B cell (primary cell): ENCODE results near the gene AUTS2. TPM values are rescaled to one million over a fixed set of nuclear protein-coding genes. Genes with fewer than 3 reads are reported as not detected.

Experiments
- ATAC-seq: fragments of 200-7000 bp; cut with Tn5 transposase; one replicate; pipeline ENCODE4 v1.10.0; 2021; ENCODE audit warnings: low read depth, mild to moderate bottlenecking, moderate number of reproducible peaks, moderate library complexity
- CTCF ChIA-PET: fragments of 350-600 bp; sonication (Branson Sonifier 250); formaldehyde crosslinking; loops from one replicate; lab custom pipeline; 2021; ENCODE audit warnings: antibody characterized with exemption, inconsistent platforms; lab: Charles Lee
- POLR2A ChIA-PET: fragments of 350-600 bp; sonication (Branson Sonifier 250); formaldehyde crosslinking; loops from one replicate; lab custom pipeline; 2021; ENCODE audit warnings: antibody characterized with exemption; lab: Charles Lee
- DNase-seq: peaks from one replicate; pipeline ENCODE4 v3.0.0; 2013
- H2AFZ ChIP-seq: 2 replicates; pipeline ENCODE4 v1.6.1; 2012; ENCODE audit warnings: mild to moderate bottlenecking, low read depth, low read length; ENCODE audit not compliant: insufficient read depth, poor library complexity, severe bottlenecking
- H3K27ac ChIP-seq, 2 donors: 1 replicate in 1 of 2; 2 replicates in 1 of 2; pipeline ENCODE4 v1.5.1; 2012 to 2013; ENCODE audit warnings: low read length in 2 of 2, mild to moderate bottlenecking in 2 of 2, moderate library complexity in 1 of 2
- H3K27me3 ChIP-seq, 4 experiments: fragments of 200-600 bp in 1 of 4; sonication (generic) in 1 of 4; replicated peaks in 1 of 4; 1 replicate in 2 of 4; 2 replicates in 2 of 4; pipeline versions ENCODE4 v1.6.1 to v1.7.0; 2013 to 2016; ENCODE audit warnings: low read length in 3 of 4, mild to moderate bottlenecking in 2 of 4, mixed read lengths in 1 of 4, moderate library complexity in 1 of 4; ENCODE audit not compliant: insufficient read depth in 4 of 4, control insufficient read depth in 3 of 4; ENCODE audit errors: control extremely low read depth in 1 of 4
- H3K36me3 ChIP-seq, 2 experiments: replicated peaks in 1 of 2; 1 replicate in 1 of 2; 2 replicates in 1 of 2; pipeline versions ENCODE4 v1.6.1 to v1.7.1; 2013; ENCODE audit warnings: low read length in 1 of 2; ENCODE audit not compliant: insufficient read depth in 2 of 2, control insufficient read depth in 1 of 2; ENCODE audit errors: control extremely low read depth in 1 of 2, extremely low read depth in 1 of 2
- H3K4me1 ChIP-seq, 2 donors: fragments of 200-600 bp in 1 of 2; sonication (generic) in 1 of 2; 1 replicate in 1 of 2; 2 replicates in 1 of 2; pipeline versions ENCODE4 v1.5.1 to v1.6.1; 2013 to 2017; ENCODE audit warnings: low read length in 2 of 2; ENCODE audit not compliant: control insufficient read depth in 2 of 2, insufficient read depth in 2 of 2
- H3K4me2 ChIP-seq: replicated peaks from 2 replicates; pipeline ENCODE3; 2012; ENCODE audit warnings: mild to moderate bottlenecking, low read depth, low read length; ENCODE audit not compliant: poor library complexity, severe bottlenecking
- H3K4me3 ChIP-seq, 5 experiments: fragments of 200-600 bp in 1 of 5; sonication (generic) in 1 of 5; 1 replicate in 3 of 5; 2 replicates in 2 of 5; pipeline versions ENCODE4 v1.5.1 to v1.7.0; 2011 to 2016; ENCODE audit warnings: low read length in 4 of 5, mild to moderate bottlenecking in 4 of 5, low read depth in 2 of 5, control low read depth in 1 of 5, moderate library complexity in 1 of 5; ENCODE audit not compliant: insufficient read depth in 1 of 5; ENCODE audit errors: control extremely low read depth in 1 of 5, extremely low read depth in 1 of 5
- H3K79me2 ChIP-seq: fragments of 200-600 bp; sonication (generic); one replicate; pipeline ENCODE4 v1.6.0; 2016; ENCODE audit warnings: low read length; ENCODE audit not compliant: control insufficient read depth, insufficient read depth
- H3K9ac ChIP-seq: fragments of 200-600 bp; sonication (generic); 2 replicates; pipeline ENCODE4 v1.6.1; 2017; ENCODE audit warnings: mild to moderate bottlenecking, low read length, moderate library complexity
- H3K9me3 ChIP-seq, 3 donors: one replicate each; pipeline versions ENCODE4 v1.6.1 to v1.7.1; 2013; ENCODE audit warnings: low read length in 2 of 3; ENCODE audit not compliant: control insufficient read depth in 2 of 3, insufficient read depth in 1 of 3; ENCODE audit errors: control extremely low read depth in 1 of 3
- H4K20me1 ChIP-seq: 2 replicates; pipeline ENCODE4 v1.6.0; 2012; ENCODE audit warnings: mild to moderate bottlenecking, low read length; ENCODE audit not compliant: insufficient read depth, control insufficient read depth, poor library complexity, severe bottlenecking
- H3K27ac Mint-ChIP-seq: one replicate; pipeline ENCODE4 v1.8.0; 2021; ENCODE audit warnings: mixed read lengths
- H3K27me3 Mint-ChIP-seq: one replicate; pipeline ENCODE4 v1.8.0; 2021; ENCODE audit warnings: mixed read lengths
- H3K4me1 Mint-ChIP-seq: one replicate; pipeline ENCODE4 v1.8.0; 2021; ENCODE audit warnings: mixed read lengths
- H3K4me3 Mint-ChIP-seq: one replicate; pipeline ENCODE4 v1.8.0; 2021; ENCODE audit warnings: mixed read lengths
- H3K9me3 Mint-ChIP-seq: one replicate; pipeline ENCODE4 v1.8.0; 2022; ENCODE audit warnings: mixed read lengths; ENCODE audit not compliant: insufficient read depth
- CTCF ChIP-seq: fragments of 200-600 bp; IDR thresholded peaks from one replicate; pipeline ENCODE4 v1.8.0; 2022; ENCODE audit warnings: antibody characterized with exemption, mild to moderate bottlenecking
- EZH2 ChIP-seq: IDR thresholded peaks from 2 replicates; pipeline ENCODE4 v1.6.1; 2012; ENCODE audit warnings: borderline replicate concordance, low read depth, mild to moderate bottlenecking, moderate library complexity, low read length; ENCODE audit not compliant: insufficient read depth, poor library complexity, severe bottlenecking
- WGBS: methylation state at CpG from one replicate; pipeline ENCODE4 v1.1.5; 2013; ENCODE audit warnings: missing lambda C conversion rate; ENCODE audit not compliant: insufficient coverage; 5-methylcytosine and 5-hydroxymethylcytosine counted together
- intact Hi-C: fragments of 100-400 bp; cut with micrococcal nuclease; formaldehyde crosslinking; loops from one replicate; pipeline ENCODE4 v1.10.0; 2022
- polyA plus RNA-seq: library from polyadenylated mRNA; depleted of rRNA; stranded (reverse); fragments of >200 nt; gene quantifications from 2 replicates; pipeline ENCODE4 v1.2.3, GENCODE V29; 2012
- total RNA-seq, 2 donors: library from RNA; stranded (reverse); fragments of 120-200 nt in 1 of 2; gene quantifications; 1 replicate in 1 of 2; 2 replicates in 1 of 2; pipeline versions ENCODE4 v1.2.3 to v1.2.4, GENCODE V29; 2013 to 2022

The AUTS2 gene
- total and polyA plus RNA-seq, 2 donors (not counting 1 experiment from before 2014, with no cell fraction given) = 22.3 to 35.0 TPM

GRCh38 chr7:70313687-70314086 is 715.4 kb downstream of the AUTS2 start:
- Histone ChIP-seq H3K4me1 (no peaks in the 10 kb centered on the region), H3K4me3 (no peak overlapping the region), H3K4me2 (no peak overlapping the region), H3K9ac (no peak overlapping the region), H3K79me2 (no peaks in the 10 kb centered on the region), H4K20me1 (no peaks in the 10 kb centered on the region), H3K27me3 (no peaks in the 10 kb centered on the region), H2AFZ (no peak overlapping the region), H3K27ac (no peak overlapping the region), H3K9me3 (no peaks in the 10 kb centered on the region), H3K36me3 (no peaks in the 10 kb centered on the region)
- Mint-ChIP-seq H3K27me3 (no peaks in the 10 kb centered on the region), H3K9me3 (no peaks in the 10 kb centered on the region), H3K4me3 (no peak overlapping the region), H3K4me1 (no peaks in the 10 kb centered on the region), H3K27ac (no peak overlapping the region)
- ATAC-seq (no peak), DNase-seq (no peak)
- ChIA-PET CTCF (no interaction called here), POLR2A (no interaction called here)
- 86% methylated on average over 3 of the region's 10 CpGs for WGBS
- TF ChIP-seq CTCF = no peak
- TF ChIP-seq EZH2 = no peak
- intact Hi-C loops = no loop called here

GRCh38 chr7:70314221-70314620 is 715.9 kb downstream of the AUTS2 start:
- H3K36me3 ChIP-seq = no peaks in the 10 kb centered on the region
- H4K20me1 ChIP-seq = no peaks in the 10 kb centered on the region
- H3K4me1 ChIP-seq = no peaks in the 10 kb centered on the region
- 100% methylated on average over 1 of the region's 2 CpGs for WGBS
- no peak for TF ChIP-seq EZH2
- no peak for TF ChIP-seq CTCF
- H2AFZ ChIP-seq = no peak overlapping the region
- no peak overlapping the region for H3K4me2 ChIP-seq
- H3K4me3 ChIP-seq = no peak overlapping the region
- ChIA-PET POLR2A (no interaction called here), CTCF (no interaction called here)
- intact Hi-C loops = no loop called here
- no peaks in the 10 kb centered on the region for H3K79me2 ChIP-seq
- Mint-ChIP-seq H3K9me3 (no peaks in the 10 kb centered on the region), H3K27me3 (no peaks in the 10 kb centered on the region), H3K27ac (no peak overlapping the region), H3K4me1 (no peaks in the 10 kb centered on the region), H3K4me3 (no peak overlapping the region)
- no peak overlapping the region for H3K27ac ChIP-seq
- no peaks in the 10 kb centered on the region for H3K27me3 ChIP-seq
- DNase-seq (no peak), ATAC-seq (no peak)
- no peaks in the 10 kb centered on the region for H3K9me3 ChIP-seq
- no peak overlapping the region for H3K9ac ChIP-seq
